CD14-positive monocyte (primary cell): ENCODE measurements around the gene RUVBL1. TPM values are rescaled to one million over a fixed set of nuclear protein-coding genes. Genes with fewer than 3 reads are reported as not detected.
A peak's percentile ranks its signal among the peaks of the same experiment; 100 is the strongest.

ENCODE experiments used
- DNase-seq, 3 donors: peaks; one replicate each; pipeline ENCODE4 v3.0.0-alpha.2; 2011 to 2022
- H2AFZ ChIP-seq: 2 replicates; pipeline ENCODE4 v1.6.0; 2012; ENCODE audit warnings: mild to moderate bottlenecking, low read depth, low read length, inconsistent platforms; ENCODE audit not compliant: insufficient read depth, poor library complexity, severe bottlenecking
- H3K27ac ChIP-seq, 2 donors: 1 replicate in 1 of 2; 2 replicates in 1 of 2; pipeline ENCODE4 v1.5.1; 2012 to 2013; ENCODE audit warnings: low read length in 2 of 2, control low read depth in 1 of 2, inconsistent platforms in 1 of 2, low read depth in 1 of 2, mild to moderate bottlenecking in 1 of 2
- H3K27me3 ChIP-seq, 2 donors: one replicate each; pipeline versions ENCODE4 v1.6.0 to v1.6.1; 2011 to 2013; ENCODE audit warnings: low read length in 2 of 2; ENCODE audit not compliant: control insufficient read depth in 2 of 2, insufficient read depth in 2 of 2
- H3K36me3 ChIP-seq, 2 donors: replicated peaks in 1 of 2; 1 replicate in 1 of 2; 2 replicates in 1 of 2; pipeline versions ENCODE4 v1.5.1 to v1.6.1; 2012 to 2013; ENCODE audit warnings: low read length in 2 of 2, control low read depth in 1 of 2, inconsistent platforms in 1 of 2, mild to moderate bottlenecking in 1 of 2; ENCODE audit not compliant: insufficient read depth in 2 of 2, control insufficient read depth in 1 of 2
- H3K4me1 ChIP-seq, 2 donors: 1 replicate in 1 of 2; 2 replicates in 1 of 2; pipeline versions ENCODE4 v1.5.1 to v1.6.1; 2012 to 2013; ENCODE audit warnings: low read length in 2 of 2, control low read depth in 1 of 2, inconsistent platforms in 1 of 2, mild to moderate bottlenecking in 1 of 2, moderate library complexity in 1 of 2; ENCODE audit not compliant: insufficient read depth in 2 of 2, control insufficient read depth in 1 of 2
- H3K4me2 ChIP-seq: replicated peaks from 2 replicates; pipeline ENCODE3; 2012; ENCODE audit warnings: low read length, moderate library complexity, mild to moderate bottlenecking; ENCODE audit not compliant: poor library complexity, severe bottlenecking; ENCODE audit errors: extremely low read depth
- H3K4me3 ChIP-seq, 3 experiments: fragments of 200-600 bp in 1 of 3; sonication (generic) in 1 of 3; replicated peaks in 1 of 3; 1 replicate in 2 of 3; 2 replicates in 1 of 3; pipeline ENCODE4 v1.5.1; 2011 to 2013; ENCODE audit warnings: low read length in 3 of 3, mild to moderate bottlenecking in 3 of 3, control low read depth in 2 of 3, low read depth in 2 of 3, inconsistent platforms in 1 of 3, moderate library complexity in 1 of 3
- H3K79me2 ChIP-seq: 2 replicates; pipeline ENCODE4 v1.6.0; 2012; ENCODE audit warnings: mild to moderate bottlenecking, control low read depth, inconsistent platforms, low read length, moderate library complexity; ENCODE audit not compliant: insufficient read depth
- H3K9ac ChIP-seq: 2 replicates; pipeline ENCODE4 v1.6.0; 2017; ENCODE audit warnings: low read length, mild to moderate bottlenecking; ENCODE audit not compliant: insufficient read depth, poor library complexity, severe bottlenecking
- H3K9me3 ChIP-seq, 2 donors: replicated peaks in 1 of 2; 1 replicate in 1 of 2; 2 replicates in 1 of 2; pipeline versions ENCODE4 v1.5.1 to v1.6.1; 2012 to 2013; ENCODE audit warnings: low read length in 2 of 2, control low read depth in 1 of 2; ENCODE audit not compliant: control insufficient read depth in 1 of 2, insufficient read depth in 1 of 2
- H4K20me1 ChIP-seq: 2 replicates; pipeline ENCODE4 v1.6.0; 2012; ENCODE audit warnings: mild to moderate bottlenecking, low read length, control low read depth, moderate library complexity; ENCODE audit not compliant: insufficient read depth
- H3K27ac Mint-ChIP-seq, 7 donors: one replicate each; pipeline ENCODE4 v1.8.0; 2020; ENCODE audit warnings: mild to moderate bottlenecking in 7 of 7, mixed read lengths in 7 of 7, moderate library complexity in 6 of 7, inconsistent platforms in 2 of 7
- H3K27me3 Mint-ChIP-seq, 3 donors: one replicate each; pipeline ENCODE4 v1.8.0; 2021 to 2022; ENCODE audit warnings: low read depth in 3 of 3, mild to moderate bottlenecking in 3 of 3, mixed read lengths in 3 of 3, moderate library complexity in 3 of 3, inconsistent platforms in 1 of 3
- H3K36me3 Mint-ChIP-seq, 2 donors: one replicate each; pipeline ENCODE4 v1.8.0; 2020; ENCODE audit warnings: mixed read lengths in 2 of 2, inconsistent platforms in 1 of 2, mild to moderate bottlenecking in 1 of 2
- H3K4me1 Mint-ChIP-seq: one replicate; pipeline ENCODE4 v1.8.0; 2020; ENCODE audit warnings: mild to moderate bottlenecking, mixed read lengths
- H3K4me3 Mint-ChIP-seq, 2 donors: one replicate each; pipeline ENCODE4 v1.8.0; 2020; ENCODE audit warnings: mild to moderate bottlenecking in 2 of 2, mixed read lengths in 2 of 2, moderate library complexity in 1 of 2
- H3K9me3 Mint-ChIP-seq, 7 donors: one replicate each; pipeline ENCODE4 v1.8.0; 2020 to 2022; ENCODE audit warnings: mixed read lengths in 7 of 7, mild to moderate bottlenecking in 6 of 7, moderate library complexity in 6 of 7, inconsistent platforms in 2 of 7
- WGBS: methylation state at CpG from one replicate; pipeline ENCODE4 v1.1.5; 2013; ENCODE audit warnings: missing lambda C conversion rate; ENCODE audit not compliant: insufficient coverage; 5-methylcytosine and 5-hydroxymethylcytosine counted together
- intact Hi-C, 2 donors: fragments of 100-400 bp; cut with micrococcal nuclease; formaldehyde crosslinking; loops; one replicate each; pipeline versions ENCODE4 v1.15.0 to v1.15.1; 2023
- polyA plus RNA-seq, 3 donors: library from polyadenylated mRNA; depleted of rRNA in 1 of 3; unstranded in 2 of 3; stranded (reverse) in 1 of 3; fragments of 300-500 nt in 2 of 3; fragments of >200 nt in 1 of 3; fragmentation: Illumina TruSeq in 2 of 3; gene quantifications; 1 replicate in 2 of 3; 2 replicates in 1 of 3; pipeline ENCODE4 v1.2.3, GENCODE V29; 2012 to 2021
- TF ChIP-seq, protein P1 (sequence below): fragments of 200-600 bp; IDR thresholded peaks from one replicate; pipeline ENCODE4 v1.8.0; 2022; ENCODE audit warnings: antibody characterized with exemption, mild to moderate bottlenecking

RUVBL1 gene
- polyA plus RNA-seq, 3 donors: 11.0 to 16.2 (median 14.4) TPM

- Histone ChIP-seq H3K9me3 (no peaks in the 10 kb centered on the region), H3K4me2 (no peak overlapping the region), H4K20me1 (no peaks in the 10 kb centered on the region), H3K79me2 (peaks cover 3% of the 10 kb centered on the region), H3K27ac (no peak overlapping the region), H3K36me3 (peaks cover 19 to 50% of the 10 kb centered on the region in 2 donors), H3K27me3 (no peaks in the 10 kb centered on the region), H3K4me1 (peaks cover 23 to 36% of the 10 kb centered on the region in 2 donors), H2AFZ (no peak overlapping the region), H3K4me3 (no peak overlapping the region), H3K9ac (no peak overlapping the region)
- no peak for DNase-seq
- H3K4me1 Mint-ChIP-seq: peaks cover 23% of the 10 kb centered on the region
- 97% methylated on average over 7 of the region's 8 CpGs for WGBS
- peak overlapping the region in 1 of 7 donors; percentile 62 for H3K27ac Mint-ChIP-seq
- H3K27me3 Mint-ChIP-seq: peaks cover 0 to 2% (median 0%) of the 10 kb centered on the region in 3 donors
- H3K9me3 Mint-ChIP-seq: no peaks in the 10 kb centered on the region
- no peak overlapping the region for H3K4me3 Mint-ChIP-seq
- H3K36me3 Mint-ChIP-seq: peaks cover 46 to 50% of the 10 kb centered on the region in 2 donors
- intact Hi-C loops: loop anchor here (5.0 to 10.0 kb wide), 7 partner anchors 43 to 728 kb away; partner anchors contain the start of genes RUVBL1 (in 2 of the 2) and ABTB1 (in 1 of the 2)
- TF ChIP-seq, protein P1, sequence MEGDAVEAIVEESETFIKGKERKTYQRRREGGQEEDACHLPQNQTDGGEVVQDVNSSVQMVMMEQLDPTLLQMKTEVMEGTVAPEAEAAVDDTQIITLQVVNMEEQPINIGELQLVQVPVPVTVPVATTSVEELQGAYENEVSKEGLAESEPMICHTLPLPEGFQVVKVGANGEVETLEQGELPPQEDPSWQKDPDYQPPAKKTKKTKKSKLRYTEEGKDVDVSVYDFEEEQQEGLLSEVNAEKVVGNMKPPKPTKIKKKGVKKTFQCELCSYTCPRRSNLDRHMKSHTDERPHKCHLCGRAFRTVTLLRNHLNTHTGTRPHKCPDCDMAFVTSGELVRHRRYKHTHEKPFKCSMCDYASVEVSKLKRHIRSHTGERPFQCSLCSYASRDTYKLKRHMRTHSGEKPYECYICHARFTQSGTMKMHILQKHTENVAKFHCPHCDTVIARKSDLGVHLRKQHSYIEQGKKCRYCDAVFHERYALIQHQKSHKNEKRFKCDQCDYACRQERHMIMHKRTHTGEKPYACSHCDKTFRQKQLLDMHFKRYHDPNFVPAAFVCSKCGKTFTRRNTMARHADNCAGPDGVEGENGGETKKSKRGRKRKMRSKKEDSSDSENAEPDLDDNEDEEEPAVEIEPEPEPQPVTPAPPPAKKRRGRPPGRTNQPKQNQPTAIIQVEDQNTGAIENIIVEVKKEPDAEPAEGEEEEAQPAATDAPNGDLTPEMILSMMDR: no peak
Observed at GRCh38 chr3:128078875-128079274, 44.7 kb downstream of the RUVBL1 start.

DNA sequence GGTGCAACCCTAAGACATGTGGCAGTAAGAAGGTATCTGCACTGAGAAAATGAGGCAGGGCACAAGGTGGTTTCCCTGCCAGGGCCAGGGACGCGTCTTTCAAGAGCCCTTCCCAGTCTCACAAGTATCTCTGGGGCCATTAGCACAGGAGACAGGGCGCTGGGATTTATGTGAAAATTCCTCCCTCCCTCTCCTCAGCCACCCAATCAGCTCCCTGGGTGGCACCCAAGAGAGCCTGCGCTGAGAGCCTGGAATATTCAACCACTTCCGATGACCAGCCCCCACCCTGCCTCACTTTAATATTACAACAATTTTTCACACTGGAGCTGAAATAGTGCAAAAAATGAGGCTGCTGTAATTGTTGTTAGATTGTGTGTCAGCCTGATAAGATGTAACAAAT, 45.3 kb downstream of the RUVBL1 start:
- Histone ChIP-seq H3K27me3 (no peaks in the 10 kb centered on the region), H3K36me3 (peaks cover 17 to 44% of the 10 kb centered on the region in 2 donors), H3K4me2 (no peak overlapping the region), H3K79me2 (peaks cover 3% of the 10 kb centered on the region), H3K9me3 (no peaks in the 10 kb centered on the region), H3K27ac (no peak overlapping the region), H2AFZ (no peak overlapping the region), H3K9ac (no peak overlapping the region), H3K4me1 (peaks cover 27 to 42% of the 10 kb centered on the region in 2 donors), H4K20me1 (peaks cover 4% of the 10 kb centered on the region), H3K4me3 (no peak overlapping the region)
- Mint-ChIP-seq H3K4me3 (no peak overlapping the region), H3K4me1 (peaks cover 28% of the 10 kb centered on the region), H3K36me3 (peaks cover 44 to 45% of the 10 kb centered on the region in 2 donors), H3K9me3 (no peaks in the 10 kb centered on the region), H3K27ac (peak overlapping the region in 2 of 7 donors; percentile 69 to 80), H3K27me3 (peaks cover 0 to 2% (median 0%) of the 10 kb centered on the region in 3 donors)
- 100% methylated on average over 1 of the region's 5 CpGs for WGBS
- intact Hi-C loops: loop anchor here (5.0 to 10.0 kb wide), 7 partner anchors 44 to 729 kb away; partner anchors contain the start of genes RUVBL1 (in 2 of the 2) and ABTB1 (in 1 of the 2)
- TF ChIP-seq, protein P1: no peak
- DNase-seq: no peak
